ENCODE data around the gene INPP5A. TPM values are rescaled to one million over a fixed set of nuclear protein-coding genes. Genes with fewer than 3 reads are reported as not detected.

Gene INPP5A
- total and polyA plus RNA-seq, 11 donors: 38.6 to 179 (median 102) TPM

DNA sequence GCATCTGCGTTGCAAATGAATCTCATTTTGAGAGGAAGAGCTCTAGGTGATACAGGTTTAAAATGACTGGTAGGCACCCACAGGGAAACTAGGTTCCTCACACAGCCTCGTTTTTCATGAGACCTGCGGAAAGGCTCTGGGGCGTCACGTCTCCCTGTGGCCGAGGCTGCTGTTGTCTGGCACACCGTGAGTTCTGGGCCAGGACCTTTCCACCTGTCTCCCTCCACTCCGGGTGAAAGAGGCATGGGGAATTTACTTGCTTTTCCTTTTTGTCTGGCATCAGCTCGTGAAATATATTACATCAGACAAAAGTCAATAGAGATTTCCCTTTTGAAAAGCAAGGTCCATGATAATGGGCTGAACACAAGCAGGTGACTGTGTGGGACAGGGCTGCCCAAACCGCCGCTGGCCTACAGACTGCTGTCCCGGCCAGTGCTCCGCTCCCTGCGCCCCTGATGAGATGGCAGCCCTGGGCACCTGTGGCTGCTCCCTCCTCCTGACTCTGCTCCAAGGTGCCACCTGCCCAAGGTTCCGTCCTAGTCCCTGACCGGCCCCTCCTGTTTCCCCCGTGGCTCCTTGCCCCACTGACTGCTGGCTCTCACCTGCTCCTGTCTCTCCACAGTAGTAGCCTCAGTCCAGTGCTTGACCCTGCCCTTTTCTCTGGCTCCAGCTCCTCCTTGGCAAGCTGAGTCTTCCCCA lies 138.8 kb downstream of the INPP5A start:
- H3K36me3 ChIP-seq: peaks cover 0 to 3% (median 0%) of the 10 kb centered on the region in 9 donors
- intact Hi-C loops (cut with DNase I): no loop called here
- DNase-seq: peak in 2 of 5 donors; percentile 15 to 16
- H3K9me3 ChIP-seq: no peaks in the 10 kb centered on the region
- no peaks in the 10 kb centered on the region for H3K27me3 ChIP-seq
- H3K4me3 ChIP-seq: no peak overlapping the region
- 87 to 93% (median 92%) methylated on average over 17 of the region's 17 CpGs for WGBS, 4 donors
- TF ChIP-seq, protein P1, sequence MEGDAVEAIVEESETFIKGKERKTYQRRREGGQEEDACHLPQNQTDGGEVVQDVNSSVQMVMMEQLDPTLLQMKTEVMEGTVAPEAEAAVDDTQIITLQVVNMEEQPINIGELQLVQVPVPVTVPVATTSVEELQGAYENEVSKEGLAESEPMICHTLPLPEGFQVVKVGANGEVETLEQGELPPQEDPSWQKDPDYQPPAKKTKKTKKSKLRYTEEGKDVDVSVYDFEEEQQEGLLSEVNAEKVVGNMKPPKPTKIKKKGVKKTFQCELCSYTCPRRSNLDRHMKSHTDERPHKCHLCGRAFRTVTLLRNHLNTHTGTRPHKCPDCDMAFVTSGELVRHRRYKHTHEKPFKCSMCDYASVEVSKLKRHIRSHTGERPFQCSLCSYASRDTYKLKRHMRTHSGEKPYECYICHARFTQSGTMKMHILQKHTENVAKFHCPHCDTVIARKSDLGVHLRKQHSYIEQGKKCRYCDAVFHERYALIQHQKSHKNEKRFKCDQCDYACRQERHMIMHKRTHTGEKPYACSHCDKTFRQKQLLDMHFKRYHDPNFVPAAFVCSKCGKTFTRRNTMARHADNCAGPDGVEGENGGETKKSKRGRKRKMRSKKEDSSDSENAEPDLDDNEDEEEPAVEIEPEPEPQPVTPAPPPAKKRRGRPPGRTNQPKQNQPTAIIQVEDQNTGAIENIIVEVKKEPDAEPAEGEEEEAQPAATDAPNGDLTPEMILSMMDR (IDR thresholded peaks at IDR 0.05): no peak
- no peak for TF ChIP-seq POLR2A (IDR thresholded peaks at IDR 0.05)
- ATAC-seq: peak in 1 of 4 donors; percentile 45
- H3K27ac ChIP-seq: no peak overlapping the region
- H3K4me1 ChIP-seq: peaks cover 0 to 6% (median 0%) of the 10 kb centered on the region in 12 donors

DNA sequence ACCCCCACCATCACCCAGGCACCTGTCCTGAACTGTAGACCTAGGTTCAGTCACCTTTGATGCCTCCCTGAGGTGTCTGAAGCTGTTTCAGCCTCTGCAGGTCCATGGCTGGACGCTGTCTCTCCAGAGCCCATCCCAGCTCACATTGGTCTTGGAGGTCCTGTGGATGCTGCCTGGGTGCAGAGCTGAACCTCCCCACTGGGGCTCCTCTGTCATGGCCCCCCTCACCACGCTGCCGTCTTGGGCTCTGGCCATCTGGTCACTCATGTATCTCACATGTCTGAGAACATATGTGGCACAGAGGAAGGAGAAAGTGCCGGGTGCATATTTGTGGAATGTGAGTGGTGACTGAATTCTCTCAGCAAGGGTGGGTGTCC lies 139.5 kb downstream of the INPP5A start:
- ATAC-seq (peak in 1 of 4 donors; percentile 23), DNase-seq (no peak)
- TF ChIP-seq, protein P1 (IDR thresholded peaks at IDR 0.05): no peak
- TF ChIP-seq POLR2A (IDR thresholded peaks at IDR 0.05): no peak
- Histone ChIP-seq H3K36me3 (peaks cover 0 to 3% (median 0%) of the 10 kb centered on the region in 9 donors), H3K27me3 (no peaks in the 10 kb centered on the region), H3K27ac (no peak overlapping the region), H3K9me3 (no peaks in the 10 kb centered on the region), H3K4me3 (no peak overlapping the region), H3K4me1 (no peaks in the 10 kb centered on the region)
- WGBS, 4 donors: 89 to 100% (median 94%) methylated on average over 4 of the region's 4 CpGs
- intact Hi-C loops (cut with DNase I): no loop called here

DNA sequence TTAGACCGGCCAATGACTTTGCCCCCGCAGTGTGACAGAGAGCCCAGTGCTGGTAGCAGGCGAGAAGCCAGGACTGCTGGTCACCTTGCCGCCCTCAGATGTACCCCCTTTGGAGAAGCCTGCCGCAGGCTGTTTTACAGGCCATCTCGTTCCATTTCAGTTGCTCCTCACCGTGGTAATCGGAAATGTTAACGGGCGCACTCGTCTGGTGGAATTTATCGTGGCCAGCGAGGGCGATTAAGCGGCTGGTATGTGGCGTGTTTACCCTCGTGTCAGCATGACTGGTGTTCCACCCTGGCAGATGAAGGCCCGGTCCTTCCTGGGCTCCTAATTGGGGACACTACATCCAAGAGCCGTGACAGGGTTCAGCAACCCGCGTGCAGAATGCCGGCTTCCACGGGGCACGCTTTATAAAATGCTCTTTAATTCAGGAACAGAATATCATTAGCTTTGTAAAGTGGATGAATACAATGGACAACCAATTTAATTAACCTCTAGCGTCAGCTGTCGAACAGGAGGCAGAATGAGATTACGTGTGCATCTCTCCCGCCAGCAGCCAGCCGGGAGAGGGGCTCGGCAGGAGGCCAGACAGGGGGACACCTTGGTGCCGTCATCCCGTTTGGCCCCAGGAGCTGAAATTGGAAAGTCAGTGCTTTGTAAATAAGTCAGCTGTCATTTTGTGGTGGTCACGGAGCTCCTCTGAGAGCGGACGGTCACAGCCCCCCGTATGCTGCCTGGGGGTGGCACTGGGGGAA lies 140.1 kb downstream of the INPP5A start:
- H3K27ac ChIP-seq: no peak overlapping the region
- WGBS, 4 donors: 93 to 95% (median 95%) methylated on average over 35 to 36 of the region's 36 CpGs
- TF ChIP-seq POLR2A (IDR thresholded peaks at IDR 0.05): no peak
- TF ChIP-seq, protein P1 (IDR thresholded peaks at IDR 0.05): no peak
- peak in 1 of 4 donors; percentile 19 for ATAC-seq
- no peaks in the 10 kb centered on the region for H3K4me1 ChIP-seq
- intact Hi-C loops (cut with DNase I): no loop called here
- no peak overlapping the region for H3K4me3 ChIP-seq
- peak in 1 of 5 donors; percentile 9 for DNase-seq
- no peaks in the 10 kb centered on the region for H3K9me3 ChIP-seq
- peaks cover 0 to 3% (median 0%) of the 10 kb centered on the region in 9 donors for H3K36me3 ChIP-seq
- no peaks in the 10 kb centered on the region for H3K27me3 ChIP-seq
